ENCODE measurements around the gene DHX40.
"Not testable (repeated sequence)": the region's sequence is repeated elsewhere in the genome, so short reads cannot be mapped to it uniquely, and the experiment has no call there.

DHX40 gene

GRCh38 chr17:59542960-59543635 lies 22.3 kb upstream of the DHX40 start:
- no peak for DNase-seq (ENCODE audit: low read depth)
- TF ChIP-seq, protein P1, sequence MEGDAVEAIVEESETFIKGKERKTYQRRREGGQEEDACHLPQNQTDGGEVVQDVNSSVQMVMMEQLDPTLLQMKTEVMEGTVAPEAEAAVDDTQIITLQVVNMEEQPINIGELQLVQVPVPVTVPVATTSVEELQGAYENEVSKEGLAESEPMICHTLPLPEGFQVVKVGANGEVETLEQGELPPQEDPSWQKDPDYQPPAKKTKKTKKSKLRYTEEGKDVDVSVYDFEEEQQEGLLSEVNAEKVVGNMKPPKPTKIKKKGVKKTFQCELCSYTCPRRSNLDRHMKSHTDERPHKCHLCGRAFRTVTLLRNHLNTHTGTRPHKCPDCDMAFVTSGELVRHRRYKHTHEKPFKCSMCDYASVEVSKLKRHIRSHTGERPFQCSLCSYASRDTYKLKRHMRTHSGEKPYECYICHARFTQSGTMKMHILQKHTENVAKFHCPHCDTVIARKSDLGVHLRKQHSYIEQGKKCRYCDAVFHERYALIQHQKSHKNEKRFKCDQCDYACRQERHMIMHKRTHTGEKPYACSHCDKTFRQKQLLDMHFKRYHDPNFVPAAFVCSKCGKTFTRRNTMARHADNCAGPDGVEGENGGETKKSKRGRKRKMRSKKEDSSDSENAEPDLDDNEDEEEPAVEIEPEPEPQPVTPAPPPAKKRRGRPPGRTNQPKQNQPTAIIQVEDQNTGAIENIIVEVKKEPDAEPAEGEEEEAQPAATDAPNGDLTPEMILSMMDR (conservative IDR thresholded peaks at IDR 0.05; ENCODE audit: low read length) = no peak
- H3K4me3 ChIP-seq (ENCODE audit: low read length) = no peak overlapping the region

- no peak overlapping the region for H3K4me3 ChIP-seq (ENCODE audit: low read length)
- no peak for DNase-seq (ENCODE audit: low read depth)
These were observed 19.5 kb upstream of the DHX40 start for GRCh38 chr17:59545942-59546341.

GRCh38 chr17:59547131-59547915 lies 18.1 kb upstream of the DHX40 start:
- H3K4me3 ChIP-seq (ENCODE audit: low read length) = no peak overlapping the region
- DNase-seq (ENCODE audit: low read depth) = no peak

More at GRCh38 chr17:59545942-59546341, 19.5 kb upstream of the DHX40 start:
- TF ChIP-seq, protein P1 (conservative IDR thresholded peaks at IDR 0.05; ENCODE audit: low read length) = no peak

DNA sequence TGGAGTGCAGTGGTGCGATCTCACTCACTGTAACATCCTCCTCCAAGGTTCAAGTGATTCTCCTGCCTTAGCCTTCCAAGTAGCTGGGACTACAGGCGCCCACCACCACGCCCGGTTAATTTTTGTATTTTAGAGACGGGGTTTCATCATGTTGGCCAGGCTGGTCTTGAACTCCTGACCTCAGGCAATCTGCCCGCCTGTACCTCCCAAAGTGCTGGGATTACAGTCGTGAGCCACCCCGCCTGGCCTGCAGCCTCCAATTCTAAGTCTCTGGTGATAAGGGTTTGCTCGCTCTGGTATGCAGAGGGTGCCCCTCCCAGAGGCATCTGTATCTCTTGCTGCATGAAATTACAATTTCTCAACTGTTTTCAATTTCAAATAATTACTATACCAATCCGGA lies 16.4 kb upstream of the DHX40 start:
- DNase-seq (ENCODE audit: low read depth); H3K4me3 ChIP-seq (ENCODE audit: low read length): not testable (repeated sequence)

More at GRCh38 chr17:59547131-59547915, 18.1 kb upstream of the DHX40 start:
- TF ChIP-seq, protein P1 (conservative IDR thresholded peaks at IDR 0.05; ENCODE audit: low read length) = no peak

GRCh38 chr17:59550703-59551102 lies 14.7 kb upstream of the DHX40 start:
- H3K4me3 ChIP-seq (ENCODE audit: low read length) = no peak overlapping the region
- TF ChIP-seq, protein P1 (conservative IDR thresholded peaks at IDR 0.05; ENCODE audit: low read length) = no peak
- DNase-seq (ENCODE audit: low read depth) = no peak

DNA sequence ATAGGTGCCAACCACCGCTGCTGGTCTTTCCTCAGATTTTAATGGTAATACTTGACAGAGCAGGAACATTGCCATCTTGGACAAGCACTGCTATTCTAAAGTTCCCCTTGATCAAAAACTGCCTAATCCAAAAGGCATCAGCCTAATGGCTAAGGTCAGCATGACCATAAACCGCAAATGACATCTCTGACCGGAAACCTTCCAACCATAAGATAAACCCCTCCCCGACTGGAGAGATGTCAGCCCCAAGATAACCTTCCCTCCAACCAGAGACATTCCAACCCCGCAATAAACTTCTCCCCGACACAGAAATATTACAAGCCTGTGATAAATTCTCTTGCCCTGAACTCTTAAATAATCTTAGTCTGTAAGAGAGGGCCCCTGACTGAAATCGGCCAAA lies 7.4 kb upstream of the DHX40 start:
- TF ChIP-seq, protein P1 (conservative IDR thresholded peaks at IDR 0.05; ENCODE audit: low read length) = no peak
- H3K4me3 ChIP-seq (ENCODE audit: low read length) = no peak overlapping the region
- no peak for DNase-seq (ENCODE audit: low read depth)

- peak; percentile 20 for DNase-seq (ENCODE audit: low read depth)
- TF ChIP-seq, protein P1 (conservative IDR thresholded peaks at IDR 0.05; ENCODE audit: low read length) = peak; percentile 54
- H3K4me3 ChIP-seq (ENCODE audit: low read length) = no peak overlapping the region
These were observed 6.5 kb upstream of the DHX40 start for GRCh38 chr17:59558953-59559352.
